HG02885 (cell line): ENCODE data around the gene THAP6.
"Not testable (repeated sequence)": the region's sequence is repeated elsewhere in the genome, so short reads cannot be mapped to it uniquely, and the experiment has no call there.

Experiments
- ATAC-seq: cut with Tn5 transposase; IDR thresholded peaks from one replicate; pipeline ENCODE4 v1.9.1; 2021; ENCODE audit warnings: mild to moderate bottlenecking; ENCODE audit not compliant: unreplicated experiment, poor library complexity

THAP6 gene

GRCh38 chr4:75514131-75514948, at the start of gene THAP6, which contains the start of gene RCHY1:
THAP6 (plus strand) TSS chr4:75514473; CDS start chr4:75515453, 980 bp downstream.
RCHY1 (minus strand) TSS chr4:75514403; CDS start chr4:75514286, 117 bp downstream.
- ATAC-seq: peak; percentile 94

- no peak for ATAC-seq
Measured at GRCh38 chr4:75469896-75470295, 44.4 kb upstream of the THAP6 start.

GRCh38 chr4:75470738-75471137, 43.5 kb upstream of the THAP6 start:
- no peak for ATAC-seq

GRCh38 chr4:75477201-75477600, 37.1 kb upstream of the THAP6 start:
- no peak for ATAC-seq

GRCh38 chr4:75484190-75484589, 30.1 kb upstream of the THAP6 start:
- no peak for ATAC-seq

- no peak for ATAC-seq
Measured at GRCh38 chr4:75490155-75490554, 24.1 kb upstream of the THAP6 start.

GRCh38 chr4:75494563-75494962, 19.7 kb upstream of the THAP6 start:
- no peak for ATAC-seq

- ATAC-seq: no peak
Measured at GRCh38 chr4:75495476-75495875, 18.8 kb upstream of the THAP6 start.

- no peak for ATAC-seq
Measured at GRCh38 chr4:75496406-75496805, 17.9 kb upstream of the THAP6 start.

- ATAC-seq: no peak
Measured at GRCh38 chr4:75497133-75497532, 17.1 kb upstream of the THAP6 start.

GRCh38 chr4:75498041-75498440, 16.2 kb upstream of the THAP6 start:
- no peak for ATAC-seq

GRCh38 chr4:75499900-75500299, 14.4 kb upstream of the THAP6 start:
- no peak for ATAC-seq

- ATAC-seq: no peak
Measured at GRCh38 chr4:75502671-75503070, 11.6 kb upstream of the THAP6 start.

- ATAC-seq: no peak
Measured at GRCh38 chr4:75505630-75506029, 8.6 kb upstream of the THAP6 start.

GRCh38 chr4:75509592-75509991, 4.7 kb upstream of the THAP6 start:
- ATAC-seq: not testable (repeated sequence)

GRCh38 chr4:75511841-75512240, 2.4 kb upstream of the THAP6 start:
- ATAC-seq: no peak

GRCh38 chr4:75512386-75513211, 1.7 kb upstream of the THAP6 start:
- ATAC-seq: no peak

GRCh38 chr4:75513526-75514130, 645 bp upstream of the THAP6 start:
- no peak for ATAC-seq

GRCh38 chr4:75514949-75515612, 808 bp downstream of the THAP6 start:
- ATAC-seq: peak; percentile 6

GRCh38 chr4:75516144-75516543, 1.9 kb downstream of the THAP6 start:
- ATAC-seq: no peak
